ENCODE results near the gene CDH4.

DNA sequence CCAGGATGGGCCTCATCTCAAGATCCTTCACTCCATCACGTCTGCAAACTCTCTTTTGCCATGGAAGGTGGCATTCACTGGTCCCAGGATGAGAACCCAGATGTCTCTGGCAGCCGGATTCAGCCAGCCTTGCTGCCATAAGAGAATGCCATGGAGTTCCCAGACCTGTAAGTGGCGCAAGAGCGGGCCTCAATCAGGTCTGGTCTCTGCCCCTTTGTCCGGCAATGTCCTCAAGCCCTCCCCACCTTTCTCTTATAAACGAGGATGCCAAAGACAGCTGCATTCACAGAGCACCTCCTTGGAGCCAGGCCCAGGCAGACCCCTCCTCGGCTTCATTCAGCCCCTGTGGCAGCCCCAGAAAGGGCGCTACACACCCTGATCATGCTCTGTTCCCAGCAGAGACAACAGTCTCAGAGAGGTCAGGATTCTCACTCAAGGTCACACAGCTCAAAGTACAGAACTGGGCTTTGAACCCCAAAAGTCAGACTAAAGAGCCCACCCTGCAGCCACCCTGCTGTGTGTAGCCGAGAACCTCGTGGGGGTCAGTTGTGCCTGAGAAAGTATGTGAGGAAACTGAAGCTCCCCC, 549.9 kb downstream of the CDH4 start:
- TF ChIP-seq, protein P1, sequence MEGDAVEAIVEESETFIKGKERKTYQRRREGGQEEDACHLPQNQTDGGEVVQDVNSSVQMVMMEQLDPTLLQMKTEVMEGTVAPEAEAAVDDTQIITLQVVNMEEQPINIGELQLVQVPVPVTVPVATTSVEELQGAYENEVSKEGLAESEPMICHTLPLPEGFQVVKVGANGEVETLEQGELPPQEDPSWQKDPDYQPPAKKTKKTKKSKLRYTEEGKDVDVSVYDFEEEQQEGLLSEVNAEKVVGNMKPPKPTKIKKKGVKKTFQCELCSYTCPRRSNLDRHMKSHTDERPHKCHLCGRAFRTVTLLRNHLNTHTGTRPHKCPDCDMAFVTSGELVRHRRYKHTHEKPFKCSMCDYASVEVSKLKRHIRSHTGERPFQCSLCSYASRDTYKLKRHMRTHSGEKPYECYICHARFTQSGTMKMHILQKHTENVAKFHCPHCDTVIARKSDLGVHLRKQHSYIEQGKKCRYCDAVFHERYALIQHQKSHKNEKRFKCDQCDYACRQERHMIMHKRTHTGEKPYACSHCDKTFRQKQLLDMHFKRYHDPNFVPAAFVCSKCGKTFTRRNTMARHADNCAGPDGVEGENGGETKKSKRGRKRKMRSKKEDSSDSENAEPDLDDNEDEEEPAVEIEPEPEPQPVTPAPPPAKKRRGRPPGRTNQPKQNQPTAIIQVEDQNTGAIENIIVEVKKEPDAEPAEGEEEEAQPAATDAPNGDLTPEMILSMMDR (IDR thresholded peaks at IDR 0.05) = no peak
- TF ChIP-seq POLR2A (IDR thresholded peaks at IDR 0.05) (no peak), POLR2AphosphoS5 (IDR thresholded peaks at IDR 0.05) (no peak)

Data from prostate gland (tissue), 2 donors.